ENCODE data around the gene ZG16B.

DNA sequence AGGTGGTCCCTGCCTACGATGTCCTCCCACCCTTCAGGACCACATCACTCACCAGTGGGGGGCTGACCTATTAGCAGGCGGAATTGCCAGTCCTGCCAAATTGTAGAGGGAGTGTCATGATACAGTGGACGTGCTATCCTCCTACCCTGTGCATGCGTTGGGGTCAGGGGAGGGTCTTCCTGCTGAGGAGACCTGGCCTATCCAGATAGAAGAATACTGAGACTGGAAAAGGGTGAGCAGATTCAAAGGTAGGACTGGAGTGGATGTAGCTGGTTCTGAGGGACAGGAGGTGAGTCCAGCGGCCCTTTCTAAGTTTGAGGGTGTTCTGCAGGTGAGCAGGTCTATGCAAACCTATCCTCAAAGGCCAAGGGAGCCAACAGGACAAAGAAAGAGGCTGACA is 23.8 kb upstream of the ZG16B start:
- no peak for TF ChIP-seq CTCF (IDR thresholded peaks at IDR 0.05)
- TF ChIP-seq POLR2A (IDR thresholded peaks at IDR 0.05): no peak

All from lower leg skin (tissue), 3 donors.